Measurements from ENCODE around the gene IL10RA. TPM values are rescaled to one million over a fixed set of nuclear protein-coding genes. Genes with fewer than 3 reads are reported as not detected.

IL10RA gene
- total and polyA plus RNA-seq, 9 of the 15 experiments (the other 6 are each of a cell fraction or from before 2014, with no cell fraction given): 0.17 to 17.3 (median 2.9) TPM

- H3K9me1 ChIP-seq (ENCODE audit: control insufficient read depth, insufficient read depth, low read length): no peaks in the 10 kb centered on the region
- WGBS (ENCODE audit: insufficient coverage, low coverage, missing lambda C conversion rate): 44% methylated on average over 4 of the region's 4 CpGs
- no peaks in the 10 kb centered on the region for H3K79me2 ChIP-seq (ENCODE audit: control insufficient read depth, insufficient read depth, low read length)
- intact Hi-C loops (cut with micrococcal nuclease) (no loop called here), in situ Hi-C loops (cut with MboI) (no loop called here)
- ChIA-PET CTCF (ENCODE audit: low intra/inter-chr PET ratio) (no interaction called here), POLR2A (interaction anchor here (0.7 to 1.5 kb wide), 3 partner anchors 9 to 12 kb away, joined by 3 to 4 read pairs (median 3); no protein-coding TSS in a partner anchor)
- H3K27ac ChIP-seq (ENCODE audit: extremely low read depth, low read depth, low read length): no peak overlapping the region
- no TSS peak for BruUV-seq (replicated peaks)
- no peak overlapping the region for H3K4me3 ChIP-seq
- ATAC-seq: no peak
- H3K36me3 ChIP-seq (ENCODE audit: control insufficient read depth, insufficient read depth, low read length): no peaks in the 10 kb centered on the region
- TF ChIP-seq IRF2 (CRISPR knock-in tag; IDR thresholded peaks at IDR 0.05) (no peak), NR1H2 (CRISPR knock-in tag; IDR thresholded peaks at IDR 0.05) (no peak), CCAR2 (IDR thresholded peaks at IDR 0.05; ENCODE audit: low read depth, low read length) (no peak)
- no peak overlapping the region; a peak in 1 of 4 replicates for H3K9ac ChIP-seq (ENCODE audit: insufficient read depth in 1 of 2, low read depth in 2 of 2, low read length in 2 of 2)
- FAIRE-seq: no peak
- H3K4me1 ChIP-seq (replicated peaks in 1 of 2; ENCODE audit: control insufficient read depth in 2 of 2, insufficient read depth in 2 of 2, low read length in 2 of 2): peaks cover 26 to 27% of the 10 kb centered on the region in 2 experiments
- no peak overlapping the region for H3K4me2 ChIP-seq (ENCODE audit: insufficient read depth, low read length)
- H3K27me3 ChIP-seq (ENCODE audit: control insufficient read depth in 2 of 2, insufficient read depth in 2 of 2, low read length in 2 of 2): no peaks in the 10 kb centered on the region
- no peaks in the 10 kb centered on the region for H4K20me1 ChIP-seq (replicated peaks; ENCODE audit: control insufficient read depth, insufficient read depth, low read length)
- no peaks in the 10 kb centered on the region for H3K9me3 ChIP-seq (replicated peaks; ENCODE audit: control insufficient read depth, insufficient read depth, low read depth, low read length)
- H2AFZ ChIP-seq (ENCODE audit: low read depth, low read length): no peak overlapping the region
- no peak for DNase-seq (ENCODE audit: extremely low read depth in 1 of 4, low spot score in 3 of 4)
Measured at GRCh38 chr11:118016104-118016503, 29.9 kb downstream of the IL10RA start.

DNA sequence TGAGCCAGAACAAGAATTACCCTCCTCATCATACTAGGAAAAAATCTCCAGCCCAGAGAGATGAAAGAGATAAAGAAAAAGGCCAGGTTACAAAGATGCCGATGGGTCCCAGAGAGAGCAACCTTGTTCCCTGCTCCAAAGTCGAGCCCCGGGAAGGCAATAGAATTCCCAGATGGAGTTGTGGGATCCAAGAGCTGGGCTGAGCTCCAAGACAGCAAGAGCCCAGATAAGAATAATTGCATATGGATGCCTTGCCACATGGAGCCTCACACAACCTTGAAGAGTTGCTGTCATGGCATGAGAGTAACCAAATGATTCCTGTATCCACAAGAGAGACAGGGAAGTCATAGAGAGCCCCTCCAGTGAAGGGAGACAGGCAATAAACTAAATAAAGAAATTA is 30.9 kb downstream of the IL10RA start:
- no TSS peak for BruUV-seq (replicated peaks)
- Histone ChIP-seq H3K9me1 (ENCODE audit: control insufficient read depth, insufficient read depth, low read length) (no peaks in the 10 kb centered on the region), H3K4me2 (ENCODE audit: insufficient read depth, low read length) (no peak overlapping the region), H3K4me1 (replicated peaks in 1 of 2; ENCODE audit: control insufficient read depth in 2 of 2, insufficient read depth in 2 of 2, low read length in 2 of 2) (peaks cover 16 to 17% of the 10 kb centered on the region in 2 experiments), H3K9ac (ENCODE audit: insufficient read depth in 1 of 2, low read depth in 2 of 2, low read length in 2 of 2) (no peak overlapping the region), H3K36me3 (ENCODE audit: control insufficient read depth, insufficient read depth, low read length) (no peaks in the 10 kb centered on the region), H3K79me2 (ENCODE audit: control insufficient read depth, insufficient read depth, low read length) (no peaks in the 10 kb centered on the region), H3K27ac (ENCODE audit: extremely low read depth, low read depth, low read length) (no peak overlapping the region), H3K9me3 (replicated peaks; ENCODE audit: control insufficient read depth, insufficient read depth, low read depth, low read length) (no peaks in the 10 kb centered on the region), H4K20me1 (replicated peaks; ENCODE audit: control insufficient read depth, insufficient read depth, low read length) (no peaks in the 10 kb centered on the region), H2AFZ (ENCODE audit: low read depth, low read length) (no peak overlapping the region), H3K4me3 (no peak overlapping the region), H3K27me3 (ENCODE audit: control insufficient read depth in 2 of 2, insufficient read depth in 2 of 2, low read length in 2 of 2) (no peaks in the 10 kb centered on the region)
- TF ChIP-seq, protein P1, sequence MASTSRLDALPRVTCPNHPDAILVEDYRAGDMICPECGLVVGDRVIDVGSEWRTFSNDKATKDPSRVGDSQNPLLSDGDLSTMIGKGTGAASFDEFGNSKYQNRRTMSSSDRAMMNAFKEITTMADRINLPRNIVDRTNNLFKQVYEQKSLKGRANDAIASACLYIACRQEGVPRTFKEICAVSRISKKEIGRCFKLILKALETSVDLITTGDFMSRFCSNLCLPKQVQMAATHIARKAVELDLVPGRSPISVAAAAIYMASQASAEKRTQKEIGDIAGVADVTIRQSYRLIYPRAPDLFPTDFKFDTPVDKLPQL (IDR thresholded peaks at IDR 0.05; ENCODE audit: extremely low read depth, insufficient read length): no peak
- no peak for TF ChIP-seq PTBP1 (IDR thresholded peaks at IDR 0.05; ENCODE audit: low read depth, low read length)
- no peak for TF ChIP-seq TEAD2 (tag; IDR thresholded peaks at IDR 0.05)
- FAIRE-seq (no peak), ATAC-seq (no peak), DNase-seq (ENCODE audit: extremely low read depth in 1 of 4, low spot score in 3 of 4) (no peak)
- in situ Hi-C loops (cut with MboI): no loop called here
- POLR2A ChIA-PET: interaction anchor here (0.7 kb wide), 1 partner anchor 97 kb away, joined by 3 read pairs; no protein-coding TSS in a partner anchor
- intact Hi-C loops (cut with micrococcal nuclease): no loop called here
- WGBS (ENCODE audit: insufficient coverage, low coverage, missing lambda C conversion rate): 50% methylated on average over 3 of the region's 3 CpGs
- CTCF ChIA-PET (ENCODE audit: low intra/inter-chr PET ratio): no interaction called here
